Jurkat, Clone E6-1 (cell line): ENCODE data around the gene PDGFC.

Experiments
- DNase-seq: peaks from one replicate; pipeline ENCODE4 v3.0.0-alpha.2; 2011; ENCODE audit warnings: low read depth, low spot score
- H3K4me3 ChIP-seq: 2 replicates; pipeline ENCODE4 v1.5.1; 2011; ENCODE audit warnings: mild to moderate bottlenecking, low read length, control low read depth, moderate library complexity

The PDGFC gene

DNA sequence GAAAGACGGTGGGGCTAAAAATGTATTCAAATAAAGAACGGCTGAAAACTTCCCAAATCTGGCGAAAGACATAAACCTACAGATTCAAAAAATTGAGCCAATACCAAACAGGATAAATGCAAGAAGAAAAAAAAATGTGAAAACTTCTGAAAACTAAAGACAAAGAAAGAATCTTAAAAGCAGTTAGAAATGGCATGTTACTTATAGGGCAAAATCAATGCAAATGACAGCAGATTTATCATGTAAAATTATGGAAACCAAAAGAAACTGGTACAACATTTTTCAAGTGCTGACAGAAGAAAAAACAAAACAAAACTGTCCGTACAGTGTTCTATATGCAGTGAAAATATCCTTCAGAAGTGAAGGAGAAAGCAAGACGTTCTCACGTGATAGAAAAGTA is 239.0 kb downstream of the PDGFC start:
- H3K4me3 ChIP-seq = no peak overlapping the region
- DNase-seq = no peak

DNA sequence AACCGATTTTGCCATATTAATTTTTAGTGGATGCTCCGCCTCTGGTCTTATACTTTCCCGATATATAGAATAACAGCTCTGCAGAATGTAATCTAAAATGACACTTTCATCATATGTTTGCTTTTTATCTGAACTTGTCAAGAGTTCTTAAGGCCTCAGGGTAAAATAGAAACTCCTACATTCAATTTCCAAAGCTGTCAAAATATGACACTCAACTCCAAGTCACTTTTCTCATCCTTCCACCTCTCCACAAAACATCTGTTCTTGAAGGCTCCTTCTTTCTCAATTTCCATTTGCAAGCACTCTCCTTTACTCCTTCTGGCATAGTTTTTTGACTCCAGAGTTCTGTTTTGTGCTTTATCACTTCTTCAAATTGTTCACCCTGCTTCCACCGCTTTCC is 242.2 kb downstream of the PDGFC start:
- DNase-seq = no peak
- H3K4me3 ChIP-seq = no peak overlapping the region

DNA sequence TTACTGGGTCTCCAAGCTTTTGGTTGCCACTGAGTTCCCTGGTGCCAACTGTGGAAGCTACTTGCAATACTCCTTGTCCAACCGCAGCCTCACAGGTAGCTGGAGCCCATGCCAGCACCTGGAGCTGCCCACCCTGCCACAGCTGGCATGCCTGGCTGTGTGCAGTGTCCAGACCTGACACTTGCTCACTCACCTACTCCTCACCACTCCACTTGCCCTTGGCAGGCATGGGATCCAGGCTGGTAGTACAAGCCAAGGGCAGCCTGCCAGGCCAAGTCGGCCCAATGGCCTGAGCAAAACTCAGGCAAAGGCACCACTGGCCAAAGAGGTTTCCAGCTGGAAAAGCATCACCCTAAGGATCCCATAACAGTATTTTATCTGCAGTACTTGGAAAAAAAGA is 246.3 kb downstream of the PDGFC start:
- no peak overlapping the region for H3K4me3 ChIP-seq
- DNase-seq = no peak

DNA sequence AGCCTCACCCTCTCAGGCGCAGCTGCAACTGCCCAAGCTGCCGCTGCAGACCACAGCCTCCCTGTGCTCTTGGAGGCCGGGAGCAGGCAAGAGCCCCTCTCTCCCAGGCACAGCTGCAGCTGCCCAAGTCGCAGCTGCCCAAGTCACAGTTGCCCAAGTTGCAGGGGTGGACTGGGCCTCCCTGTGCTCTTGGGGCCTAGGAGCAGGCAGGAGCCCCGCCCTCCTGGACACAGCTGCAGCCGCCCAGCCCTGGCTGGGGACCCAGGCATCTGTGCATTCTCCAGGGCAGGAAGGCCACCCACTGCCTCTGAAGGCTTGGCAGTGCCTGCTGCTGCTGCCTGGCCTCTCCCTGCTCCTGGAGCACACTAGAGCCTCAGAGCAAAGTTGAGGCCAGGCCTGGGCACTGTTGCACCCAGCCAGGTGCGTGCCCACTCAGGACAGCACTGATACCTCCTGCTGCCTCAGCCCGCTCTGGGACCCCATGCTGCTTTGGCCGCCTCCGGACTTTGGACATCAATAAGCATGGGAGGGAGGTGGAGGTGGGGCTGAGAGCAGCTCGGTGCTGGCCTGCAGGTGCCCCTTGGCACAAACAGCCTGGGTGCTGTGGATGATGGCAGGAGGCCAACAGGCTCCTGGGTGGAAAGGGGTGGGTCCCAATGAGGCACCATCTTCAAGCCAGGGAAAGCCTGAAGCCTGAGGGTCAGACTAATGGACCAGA is 247.5 kb downstream of the PDGFC start:
- no peak overlapping the region for H3K4me3 ChIP-seq
- no peak for DNase-seq

DNA sequence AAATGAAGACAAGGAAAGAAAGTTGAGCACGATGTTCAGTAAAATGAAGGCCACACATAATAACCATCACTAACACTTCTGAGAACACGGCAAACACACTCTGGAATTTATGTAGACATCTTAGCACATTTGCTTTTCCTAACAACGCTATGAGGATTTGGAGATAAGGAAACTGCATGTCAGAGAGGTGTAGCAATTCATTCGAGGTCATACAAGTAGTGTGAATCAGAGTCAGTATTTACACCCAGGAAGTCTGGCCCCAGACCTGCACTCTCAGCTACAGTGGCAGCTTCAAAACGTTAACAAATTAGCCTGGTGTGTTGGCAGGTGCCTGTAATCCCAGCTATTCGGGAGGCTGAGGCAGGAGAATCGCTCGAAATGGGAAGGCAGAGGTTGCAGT is 253.4 kb downstream of the PDGFC start:
- no peak for DNase-seq
- no peak overlapping the region for H3K4me3 ChIP-seq

DNA sequence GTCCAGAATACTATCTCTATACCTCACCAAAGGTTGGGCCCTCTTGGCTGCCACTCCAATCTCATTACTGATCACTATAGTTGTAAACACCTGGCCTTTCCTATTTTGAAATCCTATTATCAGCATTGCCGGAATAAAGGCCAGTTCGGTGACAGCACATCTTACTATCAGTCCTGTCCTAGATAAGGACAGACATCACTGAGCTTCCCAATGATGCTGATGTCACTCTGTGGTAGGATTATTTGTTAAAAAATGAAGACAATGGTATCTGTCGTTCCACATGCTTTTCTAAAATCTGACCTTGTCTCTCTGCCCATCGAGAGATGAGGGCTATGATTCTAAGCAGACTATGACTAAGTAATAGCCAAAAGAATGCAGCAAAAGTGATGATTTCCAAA is 260.4 kb downstream of the PDGFC start:
- H3K4me3 ChIP-seq = no peak overlapping the region
- DNase-seq = no peak
